ENCODE data around the gene FNDC7. TPM values are rescaled to one million over a fixed set of nuclear protein-coding genes. Genes with fewer than 3 reads are reported as not detected.

Gene FNDC7
- total and polyA plus RNA-seq, 9 of the 15 experiments (the other 6 are each of a cell fraction or from before 2014, with no cell fraction given) = not detected

DNA sequence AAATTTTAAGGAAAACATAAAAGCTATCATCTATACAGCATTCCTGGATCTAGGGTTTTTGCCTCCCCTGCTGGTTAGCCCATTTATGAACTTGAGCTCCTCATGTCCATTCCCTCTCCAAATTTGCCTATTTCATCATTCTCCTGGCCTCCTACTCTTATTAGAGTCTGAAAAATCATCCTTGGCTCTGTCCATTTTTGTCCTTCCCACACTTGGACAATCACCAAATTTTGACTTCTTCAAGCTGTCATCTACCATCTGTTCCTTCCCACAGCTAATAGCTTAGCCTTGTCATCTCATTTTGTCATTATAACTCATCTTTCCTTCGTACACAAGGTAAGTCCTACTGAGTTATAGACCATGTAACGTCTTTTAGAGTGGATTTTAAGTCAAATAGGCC, 49.6 kb upstream of the FNDC7 start:
- CTCF ChIA-PET (ENCODE audit: low intra/inter-chr PET ratio) = no interaction called here

More for the DNA sequence above, 49.6 kb upstream of the FNDC7 start:
- 12% methylated on average over 2 of the region's 2 CpGs for WGBS (ENCODE audit: insufficient coverage, low coverage, missing lambda C conversion rate)
- H3K27me3 ChIP-seq (ENCODE audit: control insufficient read depth in 2 of 2, insufficient read depth in 2 of 2, low read length in 2 of 2) = no peaks in the 10 kb centered on the region
- BruUV-seq (replicated peaks) = no TSS peak
- FAIRE-seq = no peak
- no peak for DNase-seq (ENCODE audit: extremely low read depth in 1 of 4, low spot score in 3 of 4)
- H2AFZ ChIP-seq (ENCODE audit: low read depth, low read length) = no peak overlapping the region
- intact Hi-C loops (cut with micrococcal nuclease) = no loop called here
- H3K9me3 ChIP-seq (replicated peaks; ENCODE audit: control insufficient read depth, insufficient read depth, low read depth, low read length) = no peaks in the 10 kb centered on the region
- in situ Hi-C loops (cut with MboI) = no loop called here
- H4K20me1 ChIP-seq (replicated peaks; ENCODE audit: control insufficient read depth, insufficient read depth, low read length) = no peaks in the 10 kb centered on the region
- no peak overlapping the region for H3K27ac ChIP-seq (ENCODE audit: extremely low read depth, low read depth, low read length)
- no peak for ATAC-seq
- POLR2A ChIA-PET = no interaction called here
- H3K4me2 ChIP-seq (ENCODE audit: insufficient read depth, low read length) = no peak overlapping the region
- no peaks in the 10 kb centered on the region for H3K79me2 ChIP-seq (ENCODE audit: control insufficient read depth, insufficient read depth, low read length)
- H3K9me1 ChIP-seq (ENCODE audit: control insufficient read depth, insufficient read depth, low read length) = no peaks in the 10 kb centered on the region
- H3K36me3 ChIP-seq (ENCODE audit: control insufficient read depth, insufficient read depth, low read length) = no peaks in the 10 kb centered on the region
- no peak overlapping the region for H3K4me3 ChIP-seq
- no peak for TF ChIP-seq CSDE1 (IDR thresholded peaks at IDR 0.05)
- TF ChIP-seq RBM22 (IDR thresholded peaks at IDR 0.05; ENCODE audit: low read depth, low read length, poor library complexity, severe bottlenecking) = no peak
- TF ChIP-seq KDM5B (IDR thresholded peaks at IDR 0.05; ENCODE audit: insufficient replicate concordance, low read depth, low read length) = no peak
- TF ChIP-seq SPI1 (IDR thresholded peaks at IDR 0.05; ENCODE audit: borderline replicate concordance, low read depth, low read length) = no peak
- TF ChIP-seq FOXJ2 (tag; IDR thresholded peaks at IDR 0.05) = no peak
- TF ChIP-seq MED1 (CRISPR knock-in tag; IDR thresholded peaks at IDR 0.05; ENCODE audit: borderline replicate concordance) = no peak
- TF ChIP-seq ATF7 (IDR thresholded peaks at IDR 0.05) = no peak
- TF ChIP-seq, protein P1, sequence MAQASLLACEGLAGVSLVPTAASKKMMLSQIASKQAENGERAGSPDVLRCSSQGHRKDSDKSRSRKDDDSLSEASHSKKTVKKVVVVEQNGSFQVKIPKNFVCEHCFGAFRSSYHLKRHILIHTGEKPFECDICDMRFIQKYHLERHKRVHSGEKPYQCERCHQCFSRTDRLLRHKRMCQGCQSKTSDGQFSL (CRISPR knock-in tag; IDR thresholded peaks at IDR 0.05) = no peak
- TF ChIP-seq, protein P1 (tag; IDR thresholded peaks at IDR 0.05) = no peak
- no peak for TF ChIP-seq CHD1 (IDR thresholded peaks at IDR 0.05; ENCODE audit: low read length)
- no peak for TF ChIP-seq ZNF785 (CRISPR knock-in tag; IDR thresholded peaks at IDR 0.05)
- TF ChIP-seq, protein P2, sequence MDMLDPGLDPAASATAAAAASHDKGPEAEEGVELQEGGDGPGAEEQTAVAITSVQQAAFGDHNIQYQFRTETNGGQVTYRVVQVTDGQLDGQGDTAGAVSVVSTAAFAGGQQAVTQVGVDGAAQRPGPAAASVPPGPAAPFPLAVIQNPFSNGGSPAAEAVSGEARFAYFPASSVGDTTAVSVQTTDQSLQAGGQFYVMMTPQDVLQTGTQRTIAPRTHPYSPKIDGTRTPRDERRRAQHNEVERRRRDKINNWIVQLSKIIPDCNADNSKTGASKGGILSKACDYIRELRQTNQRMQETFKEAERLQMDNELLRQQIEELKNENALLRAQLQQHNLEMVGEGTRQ (CRISPR knock-in tag; IDR thresholded peaks at IDR 0.05) = no peak
- TF ChIP-seq JUND (IDR thresholded peaks at IDR 0.05; ENCODE audit: borderline replicate concordance, low read depth, low read length) = no peak
- TF ChIP-seq JUND (tag; IDR thresholded peaks at IDR 0.05; ENCODE audit: borderline replicate concordance, low read depth, low read length) = no peak
- TF ChIP-seq, protein P3, sequence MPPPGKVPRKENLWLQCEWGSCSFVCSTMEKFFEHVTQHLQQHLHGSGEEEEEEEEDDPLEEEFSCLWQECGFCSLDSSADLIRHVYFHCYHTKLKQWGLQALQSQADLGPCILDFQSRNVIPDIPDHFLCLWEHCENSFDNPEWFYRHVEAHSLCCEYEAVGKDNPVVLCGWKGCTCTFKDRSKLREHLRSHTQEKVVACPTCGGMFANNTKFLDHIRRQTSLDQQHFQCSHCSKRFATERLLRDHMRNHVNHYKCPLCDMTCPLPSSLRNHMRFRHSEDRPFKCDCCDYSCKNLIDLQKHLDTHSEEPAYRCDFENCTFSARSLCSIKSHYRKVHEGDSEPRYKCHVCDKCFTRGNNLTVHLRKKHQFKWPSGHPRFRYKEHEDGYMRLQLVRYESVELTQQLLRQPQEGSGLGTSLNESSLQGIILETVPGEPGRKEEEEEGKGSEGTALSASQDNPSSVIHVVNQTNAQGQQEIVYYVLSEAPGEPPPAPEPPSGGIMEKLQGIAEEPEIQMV (tag; conservative IDR thresholded peaks at IDR 0.05; ENCODE audit: low read depth) = no peak
- no peak for TF ChIP-seq ZNF717 (CRISPR knock-in tag; IDR thresholded peaks at IDR 0.05)
- TF ChIP-seq HNRNPL (IDR thresholded peaks at IDR 0.05; ENCODE audit: low read depth, low read length) = no peak
- TF ChIP-seq SIN3A (IDR thresholded peaks at IDR 0.05; ENCODE audit: borderline replicate concordance in 2 of 2, control insufficient read depth in 1 of 2, low read depth in 2 of 2, low read length in 2 of 2) = no peak
- TF ChIP-seq, protein P4, sequence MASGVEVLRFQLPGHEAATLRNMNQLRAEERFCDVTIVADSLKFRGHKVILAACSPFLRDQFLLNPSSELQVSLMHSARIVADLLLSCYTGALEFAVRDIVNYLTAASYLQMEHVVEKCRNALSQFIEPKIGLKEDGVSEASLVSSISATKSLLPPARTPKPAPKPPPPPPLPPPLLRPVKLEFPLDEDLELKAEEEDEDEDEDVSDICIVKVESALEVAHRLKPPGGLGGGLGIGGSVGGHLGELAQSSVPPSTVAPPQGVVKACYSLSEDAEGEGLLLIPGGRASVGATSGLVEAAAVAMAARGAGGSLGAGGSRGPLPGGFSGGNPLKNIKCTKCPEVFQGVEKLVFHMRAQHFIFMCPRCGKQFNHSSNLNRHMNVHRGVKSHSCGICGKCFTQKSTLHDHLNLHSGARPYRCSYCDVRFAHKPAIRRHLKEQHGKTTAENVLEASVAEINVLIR (CRISPR knock-in tag; IDR thresholded peaks at IDR 0.05) = no peak
- no peak for TF ChIP-seq SAFB2 (IDR thresholded peaks at IDR 0.05; ENCODE audit: borderline replicate concordance, low read depth, low read length, severe bottlenecking)
- no peak overlapping the region for H3K9ac ChIP-seq (ENCODE audit: insufficient read depth in 1 of 2, low read depth in 2 of 2, low read length in 2 of 2)
- no peaks in the 10 kb centered on the region for H3K4me1 ChIP-seq (replicated peaks in 1 of 2; ENCODE audit: control insufficient read depth in 2 of 2, insufficient read depth in 2 of 2, low read length in 2 of 2)
